Measurements from ENCODE around the gene TRPT1. TPM values are rescaled to one million over a fixed set of nuclear protein-coding genes. Genes with fewer than 3 reads are reported as not detected.

Gene TRPT1
- total and polyA plus RNA-seq, 9 of the 15 experiments (the other 6 are each of a cell fraction or from before 2014, with no cell fraction given): 4.6 to 41.7 (median 23.1) TPM

GRCh38 chr11:64181506-64182411, 44.2 kb downstream of the TRPT1 start (continued):
- peak; percentile 84 for TF ChIP-seq MAX (CRISPR knock-in tag; IDR thresholded peaks at IDR 0.05)
- no peak for TF ChIP-seq HMBOX1 (IDR thresholded peaks at IDR 0.05)
- TF ChIP-seq ZNF274 (IDR thresholded peaks at IDR 0.05; ENCODE audit: borderline replicate concordance, low read depth, low read length): no peak
- TF ChIP-seq SNRNP70 (optimal IDR thresholded peaks at IDR 0.05; ENCODE audit: low read depth, low read length): no peak
- no peak for TF ChIP-seq ZNF146 (CRISPR knock-in tag; IDR thresholded peaks at IDR 0.05; ENCODE audit: unreplicated experiment)
- TF ChIP-seq GTF2E2 (tag; IDR thresholded peaks at IDR 0.05): no peak
- no peak for TF ChIP-seq NCOA1 (IDR thresholded peaks at IDR 0.05; ENCODE audit: low read depth)
- TF ChIP-seq CBFB (CRISPR knock-in tag; IDR thresholded peaks at IDR 0.05): no peak
- peak; percentile 82 for TF ChIP-seq POLR2AphosphoS5 (IDR thresholded peaks at IDR 0.05; ENCODE audit: control insufficient read depth, insufficient read depth, low read depth, low read length)
- TF ChIP-seq CHCHD3 (CRISPR knock-in tag; IDR thresholded peaks at IDR 0.05): no peak
- no peak for TF ChIP-seq ZNF764 (CRISPR knock-in tag; IDR thresholded peaks at IDR 0.05; ENCODE audit: low read depth)
- no peak for TF ChIP-seq SFPQ (IDR thresholded peaks at IDR 0.05; ENCODE audit: low read depth, low read length)
- no peak for TF ChIP-seq HNRNPH1 (optimal IDR thresholded peaks at IDR 0.05; ENCODE audit: low read depth, low read length)
- TF ChIP-seq NCOR1 (IDR thresholded peaks at IDR 0.05): no peak
- TF ChIP-seq ZKSCAN1 (IDR thresholded peaks at IDR 0.05; ENCODE audit: low read depth, low read length): peak; percentile 24; the same call in 1 of the 2 replicates
- TF ChIP-seq HIVEP1 (CRISPR knock-in tag; IDR thresholded peaks at IDR 0.05): no peak
- no peak for TF ChIP-seq ZNF644 (tag; IDR thresholded peaks at IDR 0.05; ENCODE audit: low read depth)
- no peak for TF ChIP-seq ZNF354B (CRISPR knock-in tag; IDR thresholded peaks at IDR 0.05)
- no peak for TF ChIP-seq SP1 (CRISPR knock-in tag; IDR thresholded peaks at IDR 0.05)
- peak; percentile 53; the same call in 1 of the 2 replicates for TF ChIP-seq PHF8 (IDR thresholded peaks at IDR 0.05; ENCODE audit: borderline replicate concordance, low read length)
- TF ChIP-seq ZBTB5 (IDR thresholded peaks at IDR 0.05): peak; percentile 95
- TF ChIP-seq ZNF384 (IDR thresholded peaks at IDR 0.05; ENCODE audit: low read depth, low read length): no peak
- TF ChIP-seq SMARCB1 (IDR thresholded peaks at IDR 0.05; ENCODE audit: insufficient read length, low read depth): no peak
